Mesodermal cell (in vitro differentiated cells): ENCODE results near the gene RAPGEF4.
"Not testable (repeated sequence)": the region's sequence is repeated elsewhere in the genome, so short reads cannot be mapped to it uniquely, and the experiment has no call there.

Experiments used
- H3K27ac ChIP-seq: 2 replicates; pipeline ENCODE4 v1.7.0; 2013; ENCODE audit warnings: mild to moderate bottlenecking, low read depth, low read length, moderate library complexity; ENCODE audit not compliant: severe bottlenecking
- H3K36me3 ChIP-seq: 2 replicates; pipeline ENCODE4 v1.7.1; 2013; ENCODE audit warnings: mild to moderate bottlenecking, low read length, moderate library complexity; ENCODE audit not compliant: control insufficient read depth, insufficient read depth
- H3K4me1 ChIP-seq: one replicate; pipeline ENCODE4 v1.7.1; 2013; ENCODE audit warnings: mild to moderate bottlenecking, low read length; ENCODE audit not compliant: insufficient read depth, control insufficient read depth, poor library complexity, severe bottlenecking
- H3K4me3 ChIP-seq: 2 replicates; pipeline ENCODE4 v1.7.0; 2013; ENCODE audit warnings: low read length, control low read depth, mild to moderate bottlenecking; ENCODE audit not compliant: insufficient read depth, poor library complexity, severe bottlenecking; ENCODE audit errors: extremely low read depth
- H3K9me3 ChIP-seq: 2 replicates; pipeline ENCODE4 v1.7.1; 2013; ENCODE audit warnings: mild to moderate bottlenecking, low read length, moderate library complexity; ENCODE audit not compliant: control insufficient read depth
- WGBS, 2 experiments: methylation state at CpG; one replicate each; pipeline ENCODE4 v1.1.5; 2013; ENCODE audit warnings: missing lambda C conversion rate in 2 of 2; ENCODE audit not compliant: insufficient coverage in 2 of 2; 5-methylcytosine and 5-hydroxymethylcytosine counted together

RAPGEF4 gene

GRCh38 chr2:172726172-172726735 lies 9.4 kb upstream of the RAPGEF4 start:
- WGBS, 2 experiments, result 69 to 80% methylated on average over 5 to 7 of the region's 8 CpGs
- no peaks in the 10 kb centered on the region for H3K4me1 ChIP-seq
- no peaks in the 10 kb centered on the region for H3K36me3 ChIP-seq
- no peak overlapping the region for H3K4me3 ChIP-seq
- H3K9me3 ChIP-seq, result no peaks in the 10 kb centered on the region
- no peak overlapping the region for H3K27ac ChIP-seq

- H3K4me3 ChIP-seq, result no peak overlapping the region
- no peaks in the 10 kb centered on the region for H3K9me3 ChIP-seq
- H3K36me3 ChIP-seq, result no peaks in the 10 kb centered on the region
- no peaks in the 10 kb centered on the region for H3K4me1 ChIP-seq
- WGBS, 2 experiments, result 88 to 100% methylated on average over 1 of the region's 2 CpGs
- no peak overlapping the region for H3K27ac ChIP-seq
Measured at GRCh38 chr2:172730411-172730810, 5.2 kb upstream of the RAPGEF4 start.

GRCh38 chr2:172734711-172735581 lies 699 bp upstream of the RAPGEF4 start:
- Histone ChIP-seq H3K36me3 (no peaks in the 10 kb centered on the region), H3K4me1 (no peaks in the 10 kb centered on the region), H3K4me3 (peak overlapping the region; percentile 29), H3K9me3 (no peaks in the 10 kb centered on the region), H3K27ac (no peak overlapping the region)
- 61 to 74% methylated on average over 11 to 18 of the region's 24 CpGs for WGBS, 2 experiments

- Histone ChIP-seq H3K27ac (no peak overlapping the region), H3K4me3 (peak overlapping the region; percentile 48), H3K4me1 (no peaks in the 10 kb centered on the region), H3K36me3 (no peaks in the 10 kb centered on the region), H3K9me3 (no peaks in the 10 kb centered on the region)
- 9 to 54% methylated on average over 3 to 7 of the region's 16 CpGs for WGBS, 2 experiments
Measured at GRCh38 chr2:172736424-172737174, 954 bp downstream of the RAPGEF4 start.

- Histone ChIP-seq H3K36me3 (no peaks in the 10 kb centered on the region), H3K27ac (no peak overlapping the region), H3K9me3 (no peaks in the 10 kb centered on the region), H3K4me3 (no peak overlapping the region), H3K4me1 (no peaks in the 10 kb centered on the region)
- 95 to 97% methylated on average over 3 to 5 of the region's 7 CpGs for WGBS, 2 experiments
Measured at GRCh38 chr2:172739661-172740266, 4.1 kb downstream of the RAPGEF4 start.

GRCh38 chr2:172740856-172741255 lies 5.2 kb downstream of the RAPGEF4 start:
- no peaks in the 10 kb centered on the region for H3K4me1 ChIP-seq
- no peaks in the 10 kb centered on the region for H3K9me3 ChIP-seq
- no peaks in the 10 kb centered on the region for H3K36me3 ChIP-seq
- H3K4me3 ChIP-seq, result no peak overlapping the region
- H3K27ac ChIP-seq, result no peak overlapping the region
- WGBS, 2 experiments, result 90 to 96% methylated on average over 4 to 5 of the region's 5 CpGs

GRCh38 chr2:172742931-172743540 lies 7.4 kb downstream of the RAPGEF4 start:
- H3K4me3 ChIP-seq, result no peak overlapping the region
- WGBS, 2 experiments, result 48 to 81% methylated on average over 2 to 9 of the region's 9 CpGs
- H3K36me3 ChIP-seq, result no peaks in the 10 kb centered on the region

GRCh38 chr2:172743898-172744297 lies 8.3 kb downstream of the RAPGEF4 start:
- no peaks in the 10 kb centered on the region for H3K36me3 ChIP-seq
- no peaks in the 10 kb centered on the region for H3K4me1 ChIP-seq
- 75 to 100% methylated on average over 1 of the region's 1 CpG for WGBS, 2 experiments
- no peak overlapping the region for H3K4me3 ChIP-seq
- H3K9me3 ChIP-seq, result no peaks in the 10 kb centered on the region
- no peak overlapping the region for H3K27ac ChIP-seq

More at GRCh38 chr2:172742931-172743540, 7.4 kb downstream of the RAPGEF4 start:
- Histone ChIP-seq H3K9me3 (no peaks in the 10 kb centered on the region), H3K4me1 (no peaks in the 10 kb centered on the region), H3K27ac (no peak overlapping the region)

GRCh38 chr2:172745636-172746035 lies 10.0 kb downstream of the RAPGEF4 start:
- H3K36me3 ChIP-seq, result no peaks in the 10 kb centered on the region
- no peaks in the 10 kb centered on the region for H3K9me3 ChIP-seq
- H3K4me1 ChIP-seq, result no peaks in the 10 kb centered on the region
- H3K4me3 ChIP-seq, result no peak overlapping the region
- H3K27ac ChIP-seq, result no peak overlapping the region
- WGBS, 2 experiments, result no CpG with 5 or more reads among the region's 1 CpG

- WGBS, 2 experiments, result 88 to 100% methylated on average over 1 of the region's 2 CpGs
- not testable (repeated sequence) for H3K36me3 ChIP-seq, H3K9me3 ChIP-seq, H3K4me1 ChIP-seq, H3K4me3 ChIP-seq, H3K27ac ChIP-seq
Measured at GRCh38 chr2:172748543-172748942, 12.9 kb downstream of the RAPGEF4 start.
